Upper lobe of right lung (tissue), 1 donor: ENCODE results near the gene EGFL7. TPM values are rescaled to one million over a fixed set of nuclear protein-coding genes. Genes with fewer than 3 reads are reported as not detected.
"Not testable (repeated sequence)": the region's sequence is repeated elsewhere in the genome, so short reads cannot be mapped to it uniquely, and the experiment has no call there.

Source experiments
- ATAC-seq: fragments of 200-7000 bp; cut with Tn5 transposase; one replicate; pipeline ENCODE4 v1.9.1; 2020; ENCODE audit warnings: mild to moderate bottlenecking, moderate library complexity
- DNase-seq: peaks from one replicate; pipeline ENCODE4 v3.0.0-alpha.2; 2020
- H3K27ac ChIP-seq: fragments of 200-600 bp; one replicate; pipeline ENCODE4 v1.8.0; 2022
- H3K27me3 ChIP-seq: fragments of 200-600 bp; one replicate; pipeline ENCODE4 v1.8.0; 2022; ENCODE audit warnings: mild to moderate bottlenecking
- H3K36me3 ChIP-seq: fragments of 200-600 bp; one replicate; pipeline ENCODE4 v1.8.0; 2022
- H3K4me1 ChIP-seq: fragments of 200-600 bp; one replicate; pipeline ENCODE4 v1.8.0; 2022
- H3K4me3 ChIP-seq: fragments of 200-600 bp; one replicate; pipeline ENCODE4 v1.8.0; 2022; ENCODE audit warnings: mild to moderate bottlenecking
- H3K9me3 ChIP-seq: fragments of 200-600 bp; one replicate; pipeline ENCODE4 v1.8.0; 2022
- intact Hi-C: fragments of 100-400 bp; cut with DNase I; formaldehyde crosslinking; loops from one replicate; pipeline ENCODE4 v1.11.0; 2022
- total RNA-seq: library from RNA; stranded (reverse); fragmentation: NEBNext Ultra II Directional; extraction: Animal tissue kit (Norgen Biotek cat#: 25700); gene quantifications from one replicate; pipeline ENCODE4 v1.2.1, GENCODE V29; 2021
- TF ChIP-seq, protein P1 (sequence below): fragments of 200-600 bp; IDR thresholded peaks from one replicate; pipeline ENCODE4 v1.8.0; 2022; ENCODE audit warnings: antibody characterized with exemption
- donor health status: DM: no; HTN: yes; CAD: no; lungs with severe emphysema.

EGFL7 gene
- total RNA-seq, 1 donor from 2014 or later, result 302 TPM

DNA sequence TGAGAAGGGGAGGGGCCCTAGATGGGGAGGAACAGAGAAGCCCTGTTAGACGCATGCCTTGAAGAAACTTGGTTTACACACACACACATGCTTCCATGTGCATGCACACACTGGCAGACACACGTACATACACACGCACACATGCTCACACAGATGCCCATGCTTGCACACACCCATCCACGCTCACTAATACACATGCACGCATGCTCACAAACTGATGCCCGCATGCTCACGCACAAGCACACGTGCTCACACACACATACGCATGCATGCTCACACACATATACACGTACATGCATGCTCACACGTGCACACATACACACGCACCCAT lies 32.1 kb upstream of the EGFL7 start:
- H3K4me3 ChIP-seq, result no peak overlapping the region
- no peaks in the 10 kb centered on the region for H3K36me3 ChIP-seq
- TF ChIP-seq, protein P1, sequence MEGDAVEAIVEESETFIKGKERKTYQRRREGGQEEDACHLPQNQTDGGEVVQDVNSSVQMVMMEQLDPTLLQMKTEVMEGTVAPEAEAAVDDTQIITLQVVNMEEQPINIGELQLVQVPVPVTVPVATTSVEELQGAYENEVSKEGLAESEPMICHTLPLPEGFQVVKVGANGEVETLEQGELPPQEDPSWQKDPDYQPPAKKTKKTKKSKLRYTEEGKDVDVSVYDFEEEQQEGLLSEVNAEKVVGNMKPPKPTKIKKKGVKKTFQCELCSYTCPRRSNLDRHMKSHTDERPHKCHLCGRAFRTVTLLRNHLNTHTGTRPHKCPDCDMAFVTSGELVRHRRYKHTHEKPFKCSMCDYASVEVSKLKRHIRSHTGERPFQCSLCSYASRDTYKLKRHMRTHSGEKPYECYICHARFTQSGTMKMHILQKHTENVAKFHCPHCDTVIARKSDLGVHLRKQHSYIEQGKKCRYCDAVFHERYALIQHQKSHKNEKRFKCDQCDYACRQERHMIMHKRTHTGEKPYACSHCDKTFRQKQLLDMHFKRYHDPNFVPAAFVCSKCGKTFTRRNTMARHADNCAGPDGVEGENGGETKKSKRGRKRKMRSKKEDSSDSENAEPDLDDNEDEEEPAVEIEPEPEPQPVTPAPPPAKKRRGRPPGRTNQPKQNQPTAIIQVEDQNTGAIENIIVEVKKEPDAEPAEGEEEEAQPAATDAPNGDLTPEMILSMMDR, result no peak
- no peak overlapping the region for H3K27ac ChIP-seq
- H3K4me1 ChIP-seq, result peaks cover 31% of the 10 kb centered on the region
- H3K9me3 ChIP-seq, result no peaks in the 10 kb centered on the region
- intact Hi-C loops, result loop anchor here (2.0 kb wide), 1 partner anchor 142 kb away; no protein-coding TSS in a partner anchor
- ATAC-seq (no peak), DNase-seq (no peak)
- H3K27me3 ChIP-seq, result no peaks in the 10 kb centered on the region

DNA sequence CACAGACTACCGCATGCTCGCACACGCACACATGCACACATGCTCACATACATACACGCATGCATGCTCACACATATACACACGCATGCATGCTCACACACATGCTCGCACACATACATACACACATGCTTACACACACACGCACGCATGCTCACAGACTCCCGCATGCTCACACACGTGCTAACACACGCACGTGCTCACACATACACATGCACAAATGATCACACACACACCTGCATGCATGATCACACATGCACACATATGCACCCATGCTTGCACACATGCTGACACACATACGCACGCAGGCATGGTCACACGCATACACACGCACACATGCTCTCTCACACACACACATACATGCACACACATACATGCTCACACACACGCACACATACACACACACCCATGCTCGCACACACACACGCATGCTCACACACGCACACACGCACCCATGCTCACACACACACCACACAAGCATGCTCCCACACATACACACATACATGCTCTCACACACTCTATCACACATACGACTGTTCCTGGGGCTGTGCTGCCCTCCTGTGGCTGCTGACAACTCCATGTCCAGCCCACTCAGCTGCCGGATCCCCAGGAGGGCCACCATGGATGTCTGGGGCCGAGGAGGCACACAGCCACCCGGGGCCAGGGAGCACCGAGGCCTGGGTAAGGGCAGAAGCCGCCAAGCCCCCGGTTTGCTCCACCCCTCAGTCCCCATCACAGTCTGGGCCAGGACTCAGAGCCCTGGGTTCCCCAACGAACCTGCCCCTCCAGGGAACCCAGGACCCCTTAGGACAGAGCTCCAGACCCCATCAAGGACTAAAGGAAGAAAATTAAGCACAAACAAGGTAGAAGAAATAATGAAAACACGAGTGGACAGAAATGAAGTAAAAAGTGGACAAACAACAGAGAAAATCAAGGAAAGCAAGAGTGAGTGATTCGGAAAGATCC lies 31.4 kb upstream of the EGFL7 start:
- Histone ChIP-seq H3K27me3 (no peaks in the 10 kb centered on the region), H3K4me3 (no peak overlapping the region), H3K27ac (no peak overlapping the region), H3K4me1 (peaks cover 24% of the 10 kb centered on the region), H3K9me3 (no peaks in the 10 kb centered on the region), H3K36me3 (no peaks in the 10 kb centered on the region)
- peak; percentile 91 for DNase-seq
- TF ChIP-seq, protein P1, result peak; percentile 86
- peak; percentile 92 for ATAC-seq
- intact Hi-C loops, result loop anchor here (2.0 kb wide), 1 partner anchor 143 kb away; no protein-coding TSS in a partner anchor

DNA sequence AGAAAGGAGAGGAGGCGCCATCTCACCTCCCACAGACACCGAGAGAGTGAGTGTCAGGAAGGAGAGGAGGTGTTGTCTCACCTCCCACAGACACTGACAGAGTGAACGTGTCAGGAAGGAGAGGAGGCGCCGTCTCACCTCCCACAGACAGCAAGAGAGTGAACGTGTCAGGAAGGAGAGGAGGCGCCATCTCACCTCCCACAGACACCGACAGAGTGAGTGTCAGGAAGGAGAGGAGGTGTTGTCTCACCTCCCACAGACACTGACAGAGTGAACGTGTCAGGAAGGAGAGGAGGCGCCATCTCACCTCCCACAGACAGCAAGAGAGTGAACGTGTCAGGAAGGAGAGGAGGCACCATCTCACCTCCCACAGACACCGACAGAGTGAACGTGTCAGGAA lies 30.6 kb upstream of the EGFL7 start:
- H3K27me3 ChIP-seq, H3K9me3 ChIP-seq, DNase-seq, intact Hi-C loops, ATAC-seq, H3K4me3 ChIP-seq, H3K36me3 ChIP-seq, H3K27ac ChIP-seq: not testable (repeated sequence)
- H3K4me1 ChIP-seq, result peaks cover 19% of the 10 kb centered on the region

DNA sequence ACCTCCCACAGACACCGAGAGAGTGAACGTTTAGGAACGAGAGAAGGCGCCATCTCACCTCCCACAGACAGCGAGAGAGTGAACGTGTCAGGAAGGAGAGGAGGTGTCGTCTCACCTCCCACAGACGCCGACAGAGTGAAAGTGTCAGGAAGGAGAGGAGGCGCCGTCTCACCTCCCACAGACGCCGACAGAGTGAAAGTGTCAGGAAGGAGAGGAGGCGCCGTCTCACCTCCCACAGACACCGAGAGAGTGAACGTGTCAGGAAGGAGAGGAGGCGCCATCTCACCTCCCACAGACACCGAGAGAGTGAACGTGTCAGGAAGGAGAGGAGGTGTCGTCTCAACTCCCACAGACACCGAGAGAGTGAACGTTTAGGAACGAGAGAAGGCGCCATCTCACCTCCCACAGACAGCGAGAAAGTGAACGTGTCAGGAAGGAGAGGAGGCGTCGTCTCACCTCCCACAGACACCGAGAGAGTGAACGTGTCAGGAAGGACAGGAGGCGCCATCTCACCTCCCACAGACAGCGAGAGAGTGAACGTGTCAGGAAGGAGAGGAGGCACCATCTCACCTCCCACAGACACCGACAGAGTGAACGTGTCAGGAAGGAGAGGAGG lies 30.1 kb upstream of the EGFL7 start:
- H3K27ac ChIP-seq, intact Hi-C loops, H3K27me3 ChIP-seq, ATAC-seq, H3K36me3 ChIP-seq, DNase-seq, H3K4me3 ChIP-seq, H3K9me3 ChIP-seq: not testable (repeated sequence)
- peaks cover 17% of the 10 kb centered on the region for H3K4me1 ChIP-seq

DNA sequence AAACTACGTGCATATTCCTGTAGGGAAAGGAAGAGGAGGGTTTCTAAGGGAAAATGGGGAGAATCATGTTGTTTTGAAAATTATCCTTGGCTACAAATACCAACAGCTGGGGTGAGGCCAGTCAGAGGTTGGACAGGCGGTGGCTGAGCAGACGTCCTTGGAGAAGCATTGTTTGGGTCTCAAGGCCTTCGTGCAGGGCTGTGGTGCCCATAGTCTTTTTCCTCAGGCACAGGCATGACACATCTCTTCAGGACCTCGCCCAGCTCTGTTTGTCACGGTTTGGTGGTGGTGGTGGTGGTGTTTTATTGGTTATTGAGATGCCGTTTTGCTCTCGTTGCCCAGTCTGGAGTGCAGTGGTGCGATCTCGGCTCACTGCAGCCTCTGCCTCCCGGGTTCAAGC lies 27.8 kb upstream of the EGFL7 start:
- H3K36me3 ChIP-seq, result no peaks in the 10 kb centered on the region
- H3K4me3 ChIP-seq, result no peak overlapping the region
- no peaks in the 10 kb centered on the region for H3K9me3 ChIP-seq
- TF ChIP-seq, protein P1, result no peak
- no peaks in the 10 kb centered on the region for H3K27me3 ChIP-seq
- ATAC-seq, result no peak
- H3K27ac ChIP-seq, result no peak overlapping the region
- intact Hi-C loops, result no loop called here
- peaks cover 9% of the 10 kb centered on the region for H3K4me1 ChIP-seq
- no peak for DNase-seq

DNA sequence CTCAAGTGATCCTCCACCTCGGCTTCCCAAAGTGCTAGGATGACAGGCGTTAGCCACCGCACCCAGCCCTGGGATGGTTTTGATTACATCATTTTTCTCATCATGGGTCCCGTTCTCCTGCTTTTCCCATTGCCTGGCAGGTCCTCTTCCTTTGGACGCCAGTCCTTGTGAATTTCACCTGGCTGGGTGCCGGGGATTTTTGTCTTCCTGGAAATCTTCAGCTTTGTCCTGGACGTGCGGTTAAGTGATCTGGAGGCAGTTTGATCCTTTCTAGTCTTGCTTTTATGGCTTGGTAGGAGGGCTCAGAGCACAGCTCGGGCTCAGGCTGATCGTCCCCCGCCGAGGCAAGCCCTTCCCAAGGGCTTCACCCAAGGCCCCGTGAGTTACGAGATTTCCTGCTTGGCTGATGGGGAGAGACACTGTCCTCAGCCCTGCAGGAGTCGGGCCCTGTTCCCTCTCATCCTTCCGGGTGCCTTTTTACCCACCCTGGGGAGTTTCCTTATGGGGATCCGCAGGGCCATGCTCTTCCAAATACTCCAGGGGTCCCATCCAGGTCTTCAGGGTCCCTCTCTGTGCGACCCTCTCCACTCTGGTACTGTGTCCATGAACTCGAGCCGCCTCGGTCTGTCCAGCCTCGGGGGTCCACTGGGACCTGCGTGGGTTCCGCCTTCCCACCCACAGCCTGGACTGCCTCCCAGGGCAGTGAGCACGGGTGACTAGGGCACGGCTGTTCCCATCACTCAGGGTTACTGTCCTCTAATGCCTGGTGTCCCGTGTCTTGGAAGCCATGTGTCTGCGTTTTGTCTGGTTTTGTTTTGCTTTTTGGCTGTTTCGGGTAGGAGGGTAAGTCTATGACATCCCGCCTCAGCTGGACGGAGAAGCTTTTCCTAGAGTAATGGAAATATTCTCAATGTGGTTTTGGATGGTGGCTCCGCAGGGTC lies 22.3 kb upstream of the EGFL7 start:
- Histone ChIP-seq H3K4me3 (no peak overlapping the region), H3K9me3 (no peaks in the 10 kb centered on the region), H3K27me3 (peaks cover 6% of the 10 kb centered on the region), H3K27ac (no peak overlapping the region), H3K36me3 (no peaks in the 10 kb centered on the region), H3K4me1 (peaks cover 13% of the 10 kb centered on the region)
- ATAC-seq, result no peak
- no peak for DNase-seq
- TF ChIP-seq, protein P1, result no peak
- intact Hi-C loops, result no loop called here
